OCI-LY7 (cell line): ENCODE results near the gene FOXD1. TPM values are rescaled to one million over a fixed set of nuclear protein-coding genes. Genes with fewer than 3 reads are reported as not detected.

Experiments
- BruUV-seq: library from RNA; stranded (reverse); fragments of 400-500 nt; replicated peaks from 2 replicates; lab custom pipeline; 2021; lab: Mats Ljungman, UMichigan
- CTCF ChIA-PET: fragments of 300-600 bp; sonication (Branson Sonifier 250); formaldehyde crosslinking; loops from one replicate; lab custom pipeline; 2022; ENCODE audit warnings: antibody characterized with exemption; ENCODE audit not compliant: unreplicated experiment; lab: Charles Lee
- POLR2A ChIA-PET: fragments of 300-600 bp; sonication (Branson Sonifier 250); formaldehyde crosslinking; loops from one replicate; lab custom pipeline; 2022; ENCODE audit warnings: antibody characterized with exemption; lab: Charles Lee
- DNase-seq: peaks from one replicate; pipeline ENCODE4 v3.0.0-alpha.2; 2015; ENCODE audit warnings: low spot score
- H2AFZ ChIP-seq: fragments of 200-600 bp; sonication (generic), shearing (Covaris generic); 2 replicates; pipeline ENCODE4 v1.6.1; 2014; ENCODE audit warnings: mild to moderate bottlenecking, antibody characterized with exemption, low read length, moderate library complexity
- H3K27ac ChIP-seq: fragments of 200-600 bp; sonication (generic); 2 replicates; pipeline ENCODE4 v1.5.1; 2014; ENCODE audit warnings: mixed run types, low read depth, mild to moderate bottlenecking, moderate library complexity, low read length, inconsistent platforms; ENCODE audit not compliant: poor library complexity, severe bottlenecking
- H3K36me3 ChIP-seq: fragments of 200-600 bp; sonication (generic); 2 replicates; pipeline ENCODE4 v1.6.1; 2014; ENCODE audit warnings: mild to moderate bottlenecking, antibody characterized with exemption, low read length, moderate library complexity, mixed read lengths; ENCODE audit not compliant: insufficient read depth
- H3K4me1 ChIP-seq: fragments of 200-600 bp; sonication (generic); 2 replicates; pipeline ENCODE4 v1.5.1; 2014; ENCODE audit warnings: mild to moderate bottlenecking, low read length; ENCODE audit not compliant: insufficient read depth, poor library complexity, severe bottlenecking
- H3K4me2 ChIP-seq: fragments of 200-600 bp; sonication (generic); 2 replicates; pipeline ENCODE4 v1.6.1; 2014; ENCODE audit warnings: mild to moderate bottlenecking, low read length
- H3K4me3 ChIP-seq: fragments of 200-600 bp; sonication (generic); 2 replicates; pipeline ENCODE4 v1.5.1; 2014; ENCODE audit warnings: mild to moderate bottlenecking, low read depth, low read length; ENCODE audit not compliant: poor library complexity, severe bottlenecking
- H3K79me2 ChIP-seq: fragments of 200-600 bp; sonication (generic); 2 replicates; pipeline ENCODE4 v1.6.1; 2016; ENCODE audit warnings: low read depth, mild to moderate bottlenecking, low read length, moderate library complexity, mixed read lengths; ENCODE audit not compliant: insufficient read depth
- H3K9me2 ChIP-seq: fragments of 200-600 bp; sonication (generic); 2 replicates; pipeline ENCODE4 v1.6.1; 2016; ENCODE audit warnings: mild to moderate bottlenecking, low read length, mixed read lengths; ENCODE audit not compliant: insufficient read depth
- H3K9me3 ChIP-seq: fragments of 200-600 bp; sonication (generic); 2 replicates; pipeline ENCODE4 v1.6.1; 2014; ENCODE audit warnings: mild to moderate bottlenecking, mixed run types, low read length, mixed read lengths
- H4K20me1 ChIP-seq: fragments of 200-600 bp; sonication (generic); 2 replicates; pipeline ENCODE4 v1.6.1; 2014; ENCODE audit warnings: mild to moderate bottlenecking, antibody characterized with exemption, low read length, moderate library complexity, mixed read lengths; ENCODE audit not compliant: insufficient read depth
- CTCF ChIP-seq: fragments of 200-600 bp; sonication (generic); conservative IDR thresholded peaks from 2 replicates; pipeline ENCODE4 v1.5.1; 2014; ENCODE audit warnings: mild to moderate bottlenecking, antibody characterized with exemption, low read length, moderate library complexity, mixed read lengths
- EZH2phosphoT487 ChIP-seq: fragments of 200-600 bp; sonication (generic); IDR thresholded peaks from 2 replicates; pipeline ENCODE4 v1.6.1; 2018; ENCODE audit warnings: low read depth, borderline replicate concordance, mild to moderate bottlenecking, mixed run types, antibody characterized with exemption, low read length, moderate library complexity, mixed read lengths
- intact Hi-C: fragments of 100-400 bp; cut with micrococcal nuclease; formaldehyde crosslinking; loops from one replicate; pipeline ENCODE4 v1.10.0; 2022; ENCODE audit not compliant: unreplicated experiment
- total RNA-seq, 2 experiments: library from RNA; depleted of rRNA in 1 of 2; stranded (reverse); fragments of >200 nt in 1 of 2; shearing (Covaris generic) in 1 of 2; gene quantifications; 2 replicates each; pipeline ENCODE4 v1.2.3, GENCODE V29; 2014 to 2022

The FOXD1 gene
- total RNA-seq, 2 experiments from 2014 or later: 1.5 to 5.6 TPM

GRCh38 chr5:73447530-73448462, 781 bp downstream of the FOXD1 start:
- CTCF ChIA-PET: no interaction called here
- no peak for TF ChIP-seq CTCF
- no peak for TF ChIP-seq EZH2phosphoT487
- BruUV-seq: no TSS peak
- Histone ChIP-seq H2AFZ (no peak overlapping the region; the same call in 1 of the 2 replicates), H3K9me3 (no peaks in the 10 kb centered on the region), H3K4me3 (peak overlapping the region; percentile 65), H3K36me3 (no peaks in the 10 kb centered on the region), H3K79me2 (no peaks in the 10 kb centered on the region), H3K27ac (no peak overlapping the region), H3K4me1 (peaks cover 12% of the 10 kb centered on the region), H3K9me2 (no peaks in the 10 kb centered on the region), H3K4me2 (peak overlapping the region; percentile 71), H4K20me1 (no peaks in the 10 kb centered on the region)
- POLR2A ChIA-PET: interaction anchor here (1.0 kb wide), 1 partner anchor 49 kb away, joined by 4 read pairs; no protein-coding TSS in a partner anchor
- DNase-seq: peak; percentile 57
- intact Hi-C loops: loop anchor here (1.0 to 10.0 kb wide), 5 partner anchors 50 to 631 kb away; partner anchors contain the start of genes FCHO2 and TNPO1

GRCh38 chr5:73446631-73447529, 1.7 kb downstream of the FOXD1 start:
- CTCF ChIA-PET: no interaction called here
- Histone ChIP-seq H3K79me2 (no peaks in the 10 kb centered on the region), H4K20me1 (no peaks in the 10 kb centered on the region), H3K27ac (no peak overlapping the region), H3K4me2 (peak overlapping the region; percentile 59), H3K9me3 (no peaks in the 10 kb centered on the region), H3K4me1 (peaks cover 12% of the 10 kb centered on the region), H2AFZ (no peak overlapping the region), H3K9me2 (no peaks in the 10 kb centered on the region), H3K36me3 (no peaks in the 10 kb centered on the region), H3K4me3 (peak overlapping the region; percentile 44)
- intact Hi-C loops: loop anchor here (5.0 to 10.0 kb wide), 3 partner anchors 312 to 490 kb away; partner anchors contain the start of gene FCHO2
- POLR2A ChIA-PET: no interaction called here
- TF ChIP-seq CTCF (no peak), EZH2phosphoT487 (peak; percentile 97; the same call in 1 of the 2 replicates)
- BruUV-seq: no TSS peak
- peak; percentile 24 for DNase-seq
